ENCODE measurements around the gene ZNF469.

DNA sequence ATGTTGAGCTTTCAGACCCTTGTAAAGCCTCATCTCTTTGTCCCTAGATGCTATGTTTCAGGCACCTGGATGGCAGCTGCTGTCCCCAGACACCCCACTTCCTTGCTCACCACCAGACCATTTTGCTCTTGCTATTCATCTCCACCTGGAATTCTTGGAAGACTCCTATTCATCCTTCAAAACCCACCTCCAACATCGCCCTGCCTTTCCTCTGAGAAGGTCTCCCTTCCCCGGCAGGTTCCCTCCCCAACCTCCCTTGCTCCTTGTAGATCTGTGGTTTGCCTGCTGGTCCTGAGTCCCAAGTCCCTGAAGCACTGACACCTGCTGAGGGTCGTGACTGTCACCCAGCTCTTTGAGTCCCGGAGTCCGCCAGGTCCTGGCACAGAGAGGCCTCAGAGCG is 9.9 kb downstream of the ZNF469 start:
- TF ChIP-seq POLR2A (IDR thresholded peaks at IDR 0.05) = no peak
- TF ChIP-seq, protein P1, sequence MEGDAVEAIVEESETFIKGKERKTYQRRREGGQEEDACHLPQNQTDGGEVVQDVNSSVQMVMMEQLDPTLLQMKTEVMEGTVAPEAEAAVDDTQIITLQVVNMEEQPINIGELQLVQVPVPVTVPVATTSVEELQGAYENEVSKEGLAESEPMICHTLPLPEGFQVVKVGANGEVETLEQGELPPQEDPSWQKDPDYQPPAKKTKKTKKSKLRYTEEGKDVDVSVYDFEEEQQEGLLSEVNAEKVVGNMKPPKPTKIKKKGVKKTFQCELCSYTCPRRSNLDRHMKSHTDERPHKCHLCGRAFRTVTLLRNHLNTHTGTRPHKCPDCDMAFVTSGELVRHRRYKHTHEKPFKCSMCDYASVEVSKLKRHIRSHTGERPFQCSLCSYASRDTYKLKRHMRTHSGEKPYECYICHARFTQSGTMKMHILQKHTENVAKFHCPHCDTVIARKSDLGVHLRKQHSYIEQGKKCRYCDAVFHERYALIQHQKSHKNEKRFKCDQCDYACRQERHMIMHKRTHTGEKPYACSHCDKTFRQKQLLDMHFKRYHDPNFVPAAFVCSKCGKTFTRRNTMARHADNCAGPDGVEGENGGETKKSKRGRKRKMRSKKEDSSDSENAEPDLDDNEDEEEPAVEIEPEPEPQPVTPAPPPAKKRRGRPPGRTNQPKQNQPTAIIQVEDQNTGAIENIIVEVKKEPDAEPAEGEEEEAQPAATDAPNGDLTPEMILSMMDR (IDR thresholded peaks at IDR 0.05) = no peak
